DND-41 (cell line): ENCODE data around the gene KRTAP5-10.
"Not testable (repeated sequence)": the region's sequence is repeated elsewhere in the genome, so short reads cannot be mapped to it uniquely, and the experiment has no call there.

Source experiments
- ATAC-seq: fragments of 200-7000 bp; cut with Tn5 transposase; 3 replicates; pipeline ENCODE4 v1.9.1; 2021; ENCODE audit warnings: low read depth; ENCODE audit not compliant: insufficient read depth
- DNase-seq: peaks from one replicate; pipeline ENCODE4 v3.0.0-alpha.2; 2020
- H2AFZ ChIP-seq: 2 replicates; pipeline ENCODE4 v1.6.0; 2012; ENCODE audit warnings: low read depth, low read length
- H3K27ac ChIP-seq: 2 replicates; pipeline ENCODE4 v1.5.1; 2012; ENCODE audit warnings: low read length, inconsistent platforms
- H3K27me3 ChIP-seq: fragments of 200-600 bp; sonication (generic); 2 replicates; pipeline ENCODE4 v1.6.0; 2012; ENCODE audit warnings: low read length, mild to moderate bottlenecking, inconsistent platforms; ENCODE audit not compliant: insufficient read depth, poor library complexity
- H3K36me3 ChIP-seq: 2 replicates; pipeline ENCODE4 v1.5.1; 2012; ENCODE audit warnings: low read length, inconsistent platforms; ENCODE audit not compliant: insufficient read depth
- H3K4me1 ChIP-seq: 2 replicates; pipeline ENCODE4 v1.5.1; 2012; ENCODE audit warnings: mild to moderate bottlenecking, low read length; ENCODE audit not compliant: insufficient read depth
- H3K4me2 ChIP-seq: 2 replicates; pipeline ENCODE4 v1.6.0; 2012; ENCODE audit warnings: mild to moderate bottlenecking, moderate library complexity, low read length, inconsistent platforms; ENCODE audit not compliant: insufficient read depth
- H3K4me3 ChIP-seq, 2 experiments: fragments of 200-600 bp in 1 of 2; shearing (Covaris generic) in 1 of 2; 2 replicates each; pipeline ENCODE4 v1.5.1; 2012 to 2016; ENCODE audit warnings: inconsistent platforms in 2 of 2, low read length in 2 of 2, mild to moderate bottlenecking in 2 of 2, low read depth in 1 of 2, moderate library complexity in 1 of 2
- H3K79me2 ChIP-seq: 2 replicates; pipeline ENCODE4 v1.6.0; 2012; ENCODE audit warnings: low read length, inconsistent platforms; ENCODE audit not compliant: insufficient read depth
- H3K9ac ChIP-seq: 2 replicates; pipeline ENCODE4 v1.6.0; 2012; ENCODE audit warnings: low read depth, mild to moderate bottlenecking, inconsistent platforms, low read length, moderate library complexity
- H3K9me3 ChIP-seq: 2 replicates; pipeline ENCODE4 v1.5.1; 2012; ENCODE audit warnings: low read length, moderate library complexity, mild to moderate bottlenecking, inconsistent platforms; ENCODE audit not compliant: insufficient read depth, severe bottlenecking
- H4K20me1 ChIP-seq: 2 replicates; pipeline ENCODE4 v1.6.0; 2012; ENCODE audit warnings: low read length; ENCODE audit not compliant: insufficient read depth

KRTAP5-10 gene

DNA sequence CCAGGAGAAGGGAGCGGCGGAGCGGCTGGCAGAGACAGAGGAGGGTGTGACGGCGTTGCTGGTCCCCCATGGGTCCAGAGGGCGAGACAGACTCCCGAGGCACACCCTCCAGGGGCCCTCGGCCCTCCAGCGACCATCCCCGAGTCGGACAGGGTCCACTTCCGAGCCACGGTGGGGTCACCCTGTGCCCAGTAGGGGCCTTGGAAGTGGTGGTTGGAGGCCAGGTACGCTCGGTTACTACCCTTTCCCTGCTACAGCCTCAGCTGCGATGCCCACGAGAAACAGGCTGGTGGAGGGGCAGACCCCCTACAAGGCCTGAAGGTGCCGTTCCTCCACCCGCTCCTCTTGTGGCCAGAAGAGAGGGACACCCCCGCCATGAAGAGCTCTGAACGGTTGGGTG is 42.9 kb downstream of the KRTAP5-10 start:
- H3K9ac ChIP-seq, ATAC-seq, H3K36me3 ChIP-seq, H3K4me2 ChIP-seq, H3K9me3 ChIP-seq, H3K27ac ChIP-seq, H2AFZ ChIP-seq, H3K4me1 ChIP-seq, H3K4me3 ChIP-seq, DNase-seq, H3K79me2 ChIP-seq, H3K27me3 ChIP-seq, H4K20me1 ChIP-seq: not testable (repeated sequence)

DNA sequence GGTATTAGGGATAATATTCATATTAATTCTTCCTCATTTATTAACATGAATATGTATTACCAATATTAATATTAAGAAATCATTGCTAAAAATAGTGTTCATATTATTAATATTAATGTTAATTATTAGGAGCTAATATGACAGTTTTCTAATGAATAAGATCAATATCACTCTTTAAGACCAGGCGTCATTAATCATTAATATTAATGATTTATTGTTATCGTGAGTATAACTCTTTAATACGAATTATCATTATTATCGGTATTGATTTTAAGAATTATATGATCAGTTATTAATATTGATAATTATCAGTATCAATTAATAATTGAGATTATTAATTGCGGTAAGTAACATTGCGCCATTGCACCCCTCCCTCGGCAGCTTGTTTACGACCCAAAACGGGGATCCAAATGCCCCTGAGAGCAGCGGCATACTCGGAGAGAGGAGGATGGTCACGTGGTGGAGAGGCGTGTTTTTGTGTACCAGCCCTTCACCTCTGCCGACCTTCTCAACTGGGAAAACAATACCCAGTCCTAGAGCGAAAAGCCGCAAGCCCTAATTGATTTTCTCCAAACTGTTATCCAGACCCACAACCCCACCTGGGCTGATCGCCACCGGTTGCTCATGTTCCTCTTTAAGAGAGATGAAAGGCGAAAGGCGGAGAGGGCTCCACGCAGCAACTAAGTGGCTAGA is 46.0 kb downstream of the KRTAP5-10 start:
- not testable (repeated sequence) for H3K9me3 ChIP-seq, H3K4me1 ChIP-seq, H2AFZ ChIP-seq, H3K36me3 ChIP-seq, DNase-seq, H3K4me3 ChIP-seq, H3K4me2 ChIP-seq, H3K27me3 ChIP-seq, H4K20me1 ChIP-seq, H3K9ac ChIP-seq, ATAC-seq, H3K79me2 ChIP-seq, H3K27ac ChIP-seq

DNA sequence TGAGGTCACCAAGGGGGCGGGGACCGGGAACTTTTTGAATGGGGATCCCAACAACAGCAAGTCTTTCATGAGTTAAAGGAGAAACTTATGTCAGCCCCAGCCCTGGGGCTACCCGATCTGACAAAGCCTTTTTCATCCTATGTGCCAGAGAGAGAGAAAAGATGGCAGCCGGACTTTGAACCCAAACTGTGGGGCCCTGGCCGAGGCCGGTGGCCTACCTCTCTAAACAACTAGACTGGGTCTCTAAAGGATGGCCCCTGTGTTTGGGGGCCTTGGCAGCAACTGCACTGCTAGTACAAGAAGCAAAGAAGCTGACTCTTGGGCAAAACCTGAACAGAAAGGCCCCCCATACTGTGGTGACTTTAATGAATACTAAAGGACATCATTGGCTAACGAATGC is 48.6 kb downstream of the KRTAP5-10 start:
- not testable (repeated sequence) for ATAC-seq, H3K4me3 ChIP-seq, H3K4me2 ChIP-seq, H3K79me2 ChIP-seq, H4K20me1 ChIP-seq, DNase-seq, H3K27me3 ChIP-seq, H3K27ac ChIP-seq, H2AFZ ChIP-seq, H3K9ac ChIP-seq, H3K4me1 ChIP-seq, H3K36me3 ChIP-seq, H3K9me3 ChIP-seq

DNA sequence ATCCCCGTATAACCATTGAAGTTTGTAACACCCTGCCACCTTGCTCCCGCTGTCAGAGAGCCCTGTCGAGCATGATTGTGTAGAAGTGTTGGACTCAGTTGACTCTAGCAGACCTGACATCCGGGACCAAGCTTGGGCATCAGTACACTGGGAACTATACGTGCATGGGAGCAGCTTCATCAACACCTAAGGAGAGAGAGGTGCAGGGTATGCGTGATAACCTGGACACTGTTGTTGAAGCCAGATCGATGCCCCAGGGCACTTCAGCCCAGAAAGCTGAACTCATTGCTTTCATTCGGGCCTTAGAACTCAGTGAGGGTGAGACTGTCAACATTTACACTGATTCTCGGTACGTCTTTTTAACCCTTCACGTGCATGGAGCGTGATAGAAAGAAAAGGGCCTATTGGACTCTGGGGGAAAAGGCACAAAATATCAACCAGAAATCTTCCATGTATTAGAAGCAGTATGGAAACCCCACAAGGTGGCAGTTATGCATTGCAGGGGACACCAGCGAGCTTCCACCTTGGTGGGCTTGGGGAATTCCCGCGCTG is 49.1 kb downstream of the KRTAP5-10 start:
- not testable (repeated sequence) for H3K9me3 ChIP-seq, H3K79me2 ChIP-seq, ATAC-seq, H3K36me3 ChIP-seq, H3K4me2 ChIP-seq, H3K27me3 ChIP-seq, H3K9ac ChIP-seq, H3K4me1 ChIP-seq, H3K4me3 ChIP-seq, H3K27ac ChIP-seq, DNase-seq, H4K20me1 ChIP-seq, H2AFZ ChIP-seq

DNA sequence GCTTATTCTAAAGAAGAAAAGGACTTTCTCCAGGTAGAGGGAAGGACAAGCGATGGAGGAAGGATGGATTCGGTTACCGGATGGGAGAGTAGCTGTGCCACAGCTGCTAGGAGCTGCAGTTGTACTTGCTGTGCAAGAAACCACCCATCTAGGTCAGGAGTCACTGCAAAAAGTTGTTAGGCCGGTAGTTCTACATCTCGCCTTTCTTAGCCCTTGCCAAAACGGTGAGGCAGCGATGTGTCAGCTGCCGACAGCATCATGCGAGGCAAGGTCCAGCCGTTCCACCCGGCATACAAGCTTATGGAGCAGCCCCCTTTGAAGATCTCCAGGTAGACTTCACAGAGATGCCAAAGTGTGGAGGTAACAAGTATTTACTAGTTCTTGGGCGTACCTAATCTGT is 49.6 kb downstream of the KRTAP5-10 start:
- not testable (repeated sequence) for H2AFZ ChIP-seq, H3K36me3 ChIP-seq, H3K4me1 ChIP-seq, H3K4me2 ChIP-seq, H3K79me2 ChIP-seq, H4K20me1 ChIP-seq, H3K9me3 ChIP-seq, H3K9ac ChIP-seq, H3K27me3 ChIP-seq, ATAC-seq, H3K27ac ChIP-seq, DNase-seq, H3K4me3 ChIP-seq
